H1 (cell line): Measurements from ENCODE around the gene PTGIS. TPM values are rescaled to one million over a fixed set of nuclear protein-coding genes. Genes with fewer than 3 reads are reported as not detected.

Source experiments
- CTCF ChIA-PET: fragments of 300-600 bp; sonication (Branson Sonifier 250); formaldehyde crosslinking; loops from one replicate; lab custom pipeline; 2021; ENCODE audit not compliant: partially characterized antibody; lab: Charles Lee
- POLR2A ChIA-PET: fragments of 300-600 bp; sonication (Branson Sonifier 250); formaldehyde crosslinking; loops from one replicate; lab custom pipeline; 2021; ENCODE audit warnings: inconsistent platforms; ENCODE audit not compliant: partially characterized antibody; lab: Charles Lee
- DNase-seq, 2 experiments: peaks; one replicate each; pipeline versions ENCODE4 v3.0.0 to v3.0.0-alpha.2; 2010 to 2022; ENCODE audit warnings: low spot score in 2 of 2, low read depth in 1 of 2, mixed read lengths in 1 of 2
- FAIRE-seq: peaks from 2 replicates; lab custom pipeline; 2011; peaks lifted over from hg19 to GRCh38; lab: Jason Lieb, UNC
- H2AFZ ChIP-seq: 2 replicates; pipeline ENCODE4 v1.8.1; 2012; ENCODE audit warnings: low read length, inconsistent platforms
- H2AK5ac ChIP-seq: 2 replicates; pipeline ENCODE4 v1.6.1; 2013; ENCODE audit warnings: low read depth, low read length
- H2BK120ac ChIP-seq: replicated peaks from 2 replicates; pipeline ENCODE3; 2013; ENCODE audit warnings: low read depth, low read length, inconsistent platforms
- H2BK12ac ChIP-seq: 2 replicates; pipeline ENCODE4 v1.6.1; 2013; ENCODE audit warnings: low read depth, low read length
- H2BK15ac ChIP-seq: 2 replicates; pipeline ENCODE4 v1.6.1; 2013; ENCODE audit warnings: low read length
- H2BK20ac ChIP-seq: 2 replicates; pipeline ENCODE4 v1.6.1; 2013; ENCODE audit warnings: low read length
- H2BK5ac ChIP-seq: 2 replicates; pipeline ENCODE4 v1.6.1; 2013; ENCODE audit warnings: low read depth, low read length
- H3K14ac ChIP-seq: 2 replicates; pipeline ENCODE4 v1.6.1; 2013; ENCODE audit warnings: inconsistent platforms; ENCODE audit not compliant: insufficient read length
- H3K18ac ChIP-seq: 2 replicates; pipeline ENCODE4 v1.6.1; 2013; ENCODE audit warnings: low read length; ENCODE audit errors: extremely low read depth
- H3K23ac ChIP-seq: 2 replicates; pipeline ENCODE4 v1.6.1; 2013; ENCODE audit warnings: inconsistent platforms; ENCODE audit not compliant: insufficient read length
- H3K23me2 ChIP-seq: 2 replicates; pipeline ENCODE4 v1.6.1; 2013; ENCODE audit warnings: low read depth, low read length
- H3K27ac ChIP-seq: 2 replicates; pipeline ENCODE4 v1.6.1; 2011; ENCODE audit warnings: low read depth, low read length, inconsistent platforms
- H3K27me3 ChIP-seq, 4 experiments: replicated peaks in 1 of 4; 1 replicate in 1 of 4; 2 replicates in 3 of 4; pipeline versions ENCODE4 v1.6.1 to v1.8.1; 2011 to 2013; ENCODE audit warnings: low read length in 3 of 4, mild to moderate bottlenecking in 3 of 4, inconsistent platforms in 2 of 4, mixed read lengths in 2 of 4, moderate library complexity in 1 of 4; ENCODE audit not compliant: control insufficient read depth in 3 of 4, insufficient read depth in 3 of 4; ENCODE audit errors: extremely low read depth in 1 of 4
- H3K36me3 ChIP-seq, 4 experiments: 2 replicates each; pipeline versions ENCODE4 v1.6.1 to v1.8.1; 2011 to 2013; ENCODE audit warnings: mild to moderate bottlenecking in 4 of 4, low read length in 3 of 4, moderate library complexity in 2 of 4, control low read depth in 1 of 4, inconsistent platforms in 1 of 4; ENCODE audit not compliant: insufficient read depth in 4 of 4, control insufficient read depth in 2 of 4
- H3K4ac ChIP-seq: replicated peaks from 2 replicates; pipeline ENCODE3; 2013; ENCODE audit warnings: low read length, low read depth, mixed read lengths, inconsistent platforms; ENCODE audit not compliant: insufficient read length
- H3K4me1 ChIP-seq, 4 experiments: replicated peaks in 1 of 4; 1 replicate in 1 of 4; 2 replicates in 3 of 4; pipeline versions ENCODE4 v1.6.1 to v1.8.1; 2011 to 2013; ENCODE audit warnings: low read length in 3 of 4, inconsistent platforms in 2 of 4, mixed read lengths in 1 of 4; ENCODE audit not compliant: insufficient read depth in 4 of 4, control insufficient read depth in 3 of 4
- H3K4me2 ChIP-seq, 2 experiments: 2 replicates each; pipeline versions ENCODE4 v1.6.1 to v1.8.1; 2011 to 2013; ENCODE audit warnings: low read depth in 2 of 2, low read length in 2 of 2, control low read depth in 1 of 2, inconsistent platforms in 1 of 2, mild to moderate bottlenecking in 1 of 2; ENCODE audit not compliant: insufficient read depth in 1 of 2
- H3K4me3 ChIP-seq, 4 experiments: fragments of 200-600, 300-600 bp in 1 of 4; sonication (generic), shearing (Covaris generic), sonication (Bioruptor Twin) in 1 of 4; 2 replicates each; pipeline versions ENCODE4 v1.5.1 to v1.8.1; 2011 to 2016; ENCODE audit warnings: low read length in 4 of 4, low read depth in 3 of 4, control low read depth in 2 of 4, inconsistent platforms in 2 of 4, mild to moderate bottlenecking in 2 of 4, mixed read lengths in 1 of 4, moderate library complexity in 1 of 4; ENCODE audit not compliant: insufficient read depth in 2 of 4; ENCODE audit errors: extremely low read depth in 1 of 4
- H3K56ac ChIP-seq: replicated peaks from 2 replicates; pipeline ENCODE3; 2013; ENCODE audit warnings: low read depth, mild to moderate bottlenecking, mixed read lengths, low read length, inconsistent platforms; ENCODE audit not compliant: insufficient read length
- H3K79me1 ChIP-seq: 2 replicates; pipeline ENCODE4 v1.6.1; 2013; ENCODE audit warnings: low read depth, low read length, control low read depth
- H3K79me2 ChIP-seq, 2 experiments: 2 replicates each; pipeline versions ENCODE4 v1.6.1 to v1.8.1; 2012 to 2013; ENCODE audit warnings: low read length in 2 of 2, mild to moderate bottlenecking in 2 of 2, inconsistent platforms in 1 of 2; ENCODE audit not compliant: insufficient read depth in 2 of 2, control insufficient read depth in 1 of 2
- H3K9ac ChIP-seq, 4 experiments: replicated peaks in 1 of 4; 1 replicate in 1 of 4; 2 replicates in 3 of 4; pipeline versions ENCODE4 v1.6.1 to v1.8.1; 2011 to 2013; ENCODE audit warnings: low read depth in 3 of 4, low read length in 3 of 4, control low read depth in 2 of 4, mild to moderate bottlenecking in 2 of 4, moderate library complexity in 2 of 4, inconsistent platforms in 1 of 4; ENCODE audit errors: extremely low read depth in 1 of 4
- H3K9me3 ChIP-seq, 2 experiments: 2 replicates each; pipeline versions ENCODE4 v1.6.1 to v1.8.1; 2012 to 2013; ENCODE audit warnings: mild to moderate bottlenecking in 2 of 2, moderate library complexity in 2 of 2, control low read depth in 1 of 2, inconsistent platforms in 1 of 2, low read depth in 1 of 2, low read length in 1 of 2, mixed read lengths in 1 of 2; ENCODE audit not compliant: insufficient read depth in 2 of 2
- H4K20me1 ChIP-seq, 2 experiments: replicated peaks in 1 of 2; 2 replicates each; pipeline versions ENCODE3 to v1.8.1; 2011 to 2013; ENCODE audit warnings: inconsistent platforms in 2 of 2, low read length in 2 of 2, mild to moderate bottlenecking in 1 of 2; ENCODE audit not compliant: insufficient read depth in 2 of 2, control insufficient read depth in 1 of 2
- H4K5ac ChIP-seq: 2 replicates; pipeline ENCODE4 v1.6.1; 2013; ENCODE audit warnings: low read length, low read depth, mixed read lengths, inconsistent platforms; ENCODE audit not compliant: insufficient read length
- H4K8ac ChIP-seq: 2 replicates; pipeline ENCODE4 v1.8.0; 2013; ENCODE audit warnings: mild to moderate bottlenecking, moderate library complexity, low read length, inconsistent platforms; ENCODE audit not compliant: insufficient read depth; ENCODE audit errors: extremely low read depth
- H4K91ac ChIP-seq: replicated peaks from 2 replicates; pipeline ENCODE3; 2013; ENCODE audit warnings: low read length, mixed read lengths, inconsistent platforms; ENCODE audit not compliant: insufficient read length
- BRCA1 ChIP-seq: IDR thresholded peaks from 2 replicates; pipeline ENCODE4 v1.6.1; 2012; ENCODE audit warnings: low read depth, low read length, improper control_type of control experiment
- CHD1 ChIP-seq: IDR thresholded peaks from 2 replicates; pipeline ENCODE4 v1.6.1; 2012; ENCODE audit warnings: low read depth, low read length, improper control_type of control experiment
- HDAC2 ChIP-seq, 2 experiments: fragments of 300-600 bp in 1 of 2; sonication (generic) in 1 of 2; IDR thresholded peaks; 2 replicates each; pipeline ENCODE4 v1.6.1; 2011 to 2012; ENCODE audit warnings: low read depth in 2 of 2, low read length in 2 of 2, mild to moderate bottlenecking in 2 of 2, moderate library complexity in 2 of 2, borderline replicate concordance in 1 of 2, inconsistent platforms in 1 of 2
- NRF1 ChIP-seq: IDR thresholded peaks from 2 replicates; pipeline ENCODE4 v1.6.1; 2011; ENCODE audit warnings: mild to moderate bottlenecking, low read depth, low read length, improper control_type of control experiment
- PHF8 ChIP-seq: fragments of 200-600 bp; sonication (generic); conservative IDR thresholded peaks from 2 replicates; pipeline ENCODE4 v1.7.1; 2012; ENCODE audit warnings: low read depth, mild to moderate bottlenecking, inconsistent platforms, low read length, moderate library complexity
- POU5F1 ChIP-seq: IDR thresholded peaks from 2 replicates; pipeline ENCODE4 v1.6.1; 2011; ENCODE audit warnings: low read depth, mild to moderate bottlenecking, low read length, moderate library complexity
- RFX5 ChIP-seq: IDR thresholded peaks from 2 replicates; pipeline ENCODE4 v1.6.1; 2011; ENCODE audit warnings: low read depth, low read length, improper control_type of control experiment, borderline replicate concordance
- RNF2 ChIP-seq: fragments of 200-900, 300-1000 bp; sonication (generic); IDR thresholded peaks from 2 replicates; pipeline ENCODE4 v1.7.1; 2016; ENCODE audit warnings: borderline replicate concordance, low read depth, mild to moderate bottlenecking, antibody characterized with exemption, low read length; ENCODE audit not compliant: poor library complexity, severe bottlenecking; ENCODE audit errors: missing control alignments
- SP1 ChIP-seq: IDR thresholded peaks from 2 replicates; pipeline ENCODE4 v1.6.1; 2011; ENCODE audit warnings: low read depth, low read length
- SP4 ChIP-seq: IDR thresholded peaks from 2 replicates; pipeline ENCODE4 v1.6.1; 2012; ENCODE audit warnings: low read length, inconsistent platforms
- SUZ12 ChIP-seq: fragments of 200-600 bp; sonication (generic); IDR thresholded peaks from 2 replicates; pipeline ENCODE4 v1.6.1; 2012; ENCODE audit warnings: mild to moderate bottlenecking, inconsistent platforms, low read length, moderate library complexity, mixed read lengths
- TAF7 ChIP-seq: optimal IDR thresholded peaks from 2 replicates; pipeline ENCODE3; 2011; ENCODE audit warnings: low read depth, mild to moderate bottlenecking, inconsistent platforms, low read length, moderate library complexity, borderline replicate concordance
- TEAD4 ChIP-seq: IDR thresholded peaks from 2 replicates; pipeline ENCODE4 v1.6.1; 2012; ENCODE audit warnings: low read depth, low read length, inconsistent platforms, mixed read lengths
- WGBS, 2 experiments: shearing (Covaris generic) in 1 of 2; methylation state at CpG; one replicate each; pipeline versions ENCODE4 v1.1.6 to v1.1.7; 2013 to 2015; ENCODE audit warnings: low lambda C conversion rate in 2 of 2, mixed read lengths in 2 of 2, inconsistent platforms in 1 of 2, low coverage in 1 of 2, missing lambda C conversion rate in 1 of 2; ENCODE audit not compliant: insufficient replicate concordance in 2 of 2, insufficient coverage in 1 of 2, insufficient read length in 1 of 2; ENCODE audit errors: extremely low coverage in 1 of 2, missing lambda C conversion rate in 1 of 2; 5-methylcytosine and 5-hydroxymethylcytosine counted together
- polyA plus RNA-seq, 7 experiments: library from polyadenylated mRNA; depleted of rRNA in 3 of 7; stranded (reverse) in 5 of 7; unstranded in 2 of 7; fragments of >200 nt in 5 of 7; fragments of 200-250 nt in 2 of 7; gene quantifications; 1 replicate in 5 of 7; 2 replicates in 1 of 7; 4 replicates in 1 of 7; pipeline versions ENCODE4 v1.2.1 to v1.2.3, GENCODE V29; 2011 to 2013; ENCODE audit warnings: missing spikeins in 2 of 7, mixed read lengths in 2 of 7
- total RNA-seq: library from RNA; stranded (reverse); fragmentation: NEBNext Ultra II Directional; extraction: Animal tissue kit (Norgen Biotek cat#: 25700); gene quantifications from 2 replicates; pipeline ENCODE4 v1.2.1, GENCODE V29; 2021

PTGIS gene
- total and polyA plus RNA-seq, 2 of the 8 experiments (the other 6 are each of a cell fraction or from before 2014, with no cell fraction given), result 29.9 to 35.5 TPM

GRCh38 chr20:49543858-49544437 lies 24.0 kb downstream of the PTGIS start:
- ChIA-PET CTCF (interaction anchor here (0.8 to 15.7 kb wide), 15 partner anchors 10 to 346 kb away, joined by 3 to 665 read pairs (median 5); no protein-coding TSS in a partner anchor), POLR2A (no interaction called here)
- Histone ChIP-seq H3K79me1 (no peaks in the 10 kb centered on the region; the same call in 1 of the 2 replicates), H3K27ac (no peak overlapping the region), H4K8ac (no peak overlapping the region), H3K18ac (no peak overlapping the region), H2BK15ac (no peak overlapping the region), H3K56ac (no peak overlapping the region), H3K27me3 (no peaks in the 10 kb centered on the region), H4K20me1 (peaks cover 0 to 9% of the 10 kb centered on the region in 2 experiments), H3K14ac (no peak overlapping the region), H4K91ac (no peak overlapping the region), H2BK12ac (no peak overlapping the region), H2AK5ac (no peak overlapping the region), H3K23me2 (peaks cover 5% of the 10 kb centered on the region; the same call in 1 of the 2 replicates), H3K4me3 (no peak overlapping the region), H3K4me2 (no peak overlapping the region), H3K79me2 (no peaks in the 10 kb centered on the region), H2BK5ac (peak overlapping the region; percentile 32; the same call in 1 of the 2 replicates), H3K4me1 (no peaks in the 10 kb centered on the region), H3K9me3 (peaks cover 0 to 6% of the 10 kb centered on the region in 2 experiments; a peak in 1 of 4 replicates), H2AFZ (no peak overlapping the region), H3K9ac (no peak overlapping the region), H3K36me3 (peaks cover 6 to 44% (median 19%) of the 10 kb centered on the region in 4 experiments; a peak in 6 of 8 replicates), H3K23ac (no peak overlapping the region), H3K4ac (no peak overlapping the region), H2BK20ac (no peak overlapping the region), H2BK120ac (no peak overlapping the region), H4K5ac (no peak overlapping the region)
- TF ChIP-seq CHD1 (no peak), NRF1 (no peak), SP1 (no peak), TAF7 (no peak), POU5F1 (no peak), SP4 (no peak), SUZ12 (no peak), RNF2 (no peak), HDAC2 (IDR thresholded peaks at IDR 0.05; ENCODE audit: borderline replicate concordance in 1 of 2, low read depth in 2 of 2, low read length in 2 of 2) (no peak), RFX5 (no peak), PHF8 (no peak), BRCA1 (no peak), TEAD4 (no peak)
- DNase-seq, result no peak
- FAIRE-seq, result no peak
- WGBS, 2 experiments, result 93% methylated on average over 10 of the region's 10 CpGs; no CpG with 5 or more reads in 1 of the 2 experiments
